LHCN-M2 (cell line): ENCODE measurements around the gene ZNF90. TPM values are rescaled to one million over a fixed set of nuclear protein-coding genes. Genes with fewer than 3 reads are reported as not detected.
A peak's percentile ranks its signal among the peaks of the same experiment; 100 is the strongest.
"Not testable (repeated sequence)": the region's sequence is repeated elsewhere in the genome, so short reads cannot be mapped to it uniquely, and the experiment has no call there.

Experiments
- DNase-seq: peaks from one replicate; pipeline ENCODE4 v3.0.0-alpha.2; 2012; ENCODE audit warnings: low read depth
- polyA plus RNA-seq: library from polyadenylated mRNA; unstranded; fragments of >200 nt; gene quantifications from one replicate; pipeline ENCODE4 v1.2.1, GENCODE V29; 2012; ENCODE audit warnings: missing spikeins
- total RNA-seq: library from RNA; depleted of rRNA; stranded (reverse); fragments of >200 nt; gene quantifications from 2 replicates; pipeline ENCODE4 v1.2.3, GENCODE V29; 2014; rRNA removed

The ZNF90 gene
- total RNA-seq: 0.11 and 0.32 TPM in 2 replicates
- not detected for polyA plus RNA-seq

GRCh38 chr19:20077791-20078463, at the start of gene ZNF90:
ZNF90 (plus strand) TSS chr19:20078000; CDS start chr19:20078133, 133 bp downstream.
- DNase-seq: peak; percentile 27

DNA sequence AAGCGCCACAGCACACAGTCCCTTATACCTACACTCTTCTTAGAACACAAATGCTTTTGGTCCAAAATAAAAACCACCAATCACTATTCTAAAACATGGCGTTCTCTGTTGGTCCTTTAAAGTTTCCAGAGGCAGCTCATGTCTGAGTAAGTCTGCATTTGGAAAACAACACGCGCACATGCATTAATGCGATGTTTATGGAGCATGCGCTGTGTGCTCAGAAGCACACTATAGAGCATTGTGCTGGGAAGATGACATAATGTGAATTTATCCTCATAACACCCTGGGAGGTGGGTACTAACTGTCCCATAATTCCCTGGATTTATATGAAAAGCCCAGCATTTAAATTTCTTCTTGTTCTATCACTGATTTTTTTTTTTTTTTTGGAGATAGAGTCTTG, 49.2 kb upstream of the ZNF90 start:
- no peak for DNase-seq

DNA sequence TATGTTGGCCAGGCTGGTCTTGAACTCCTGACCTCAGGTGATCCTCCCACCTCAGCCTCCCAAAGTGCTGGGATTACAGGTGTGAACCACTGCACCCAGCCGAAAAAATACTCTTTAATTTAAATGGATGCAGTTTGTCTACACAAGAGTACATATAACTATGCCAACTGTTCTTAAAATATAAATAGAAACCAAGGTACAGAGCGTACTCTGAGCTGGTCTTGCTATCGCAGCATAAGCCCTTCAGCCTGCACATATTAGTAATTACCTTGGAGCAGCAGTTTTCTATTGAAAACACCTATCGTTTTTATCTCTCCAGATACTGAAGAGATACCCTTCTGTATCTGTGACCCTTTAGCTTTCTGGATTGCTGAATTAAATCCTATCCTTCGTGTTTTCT, 41.9 kb upstream of the ZNF90 start:
- DNase-seq: no peak

GRCh38 chr19:20038358-20039202, 39.2 kb upstream of the ZNF90 start:
- no peak for DNase-seq

GRCh38 chr19:20039203-20039723, 38.5 kb upstream of the ZNF90 start, which contains the start of gene ZNF682:
ZNF682 (minus strand) TSS chr19:20039505; CDS start chr19:20039345, 160 bp downstream.
- peak; percentile 95 for DNase-seq

- no peak for DNase-seq
These were observed 33.1 kb upstream of the ZNF90 start for GRCh38 chr19:20044663-20045062.

GRCh38 chr19:20045742-20046141, 32.1 kb upstream of the ZNF90 start:
- DNase-seq: not testable (repeated sequence)

- peak; percentile 96 for DNase-seq
These were observed 25.7 kb upstream of the ZNF90 start for GRCh38 chr19:20051841-20052768.

DNA sequence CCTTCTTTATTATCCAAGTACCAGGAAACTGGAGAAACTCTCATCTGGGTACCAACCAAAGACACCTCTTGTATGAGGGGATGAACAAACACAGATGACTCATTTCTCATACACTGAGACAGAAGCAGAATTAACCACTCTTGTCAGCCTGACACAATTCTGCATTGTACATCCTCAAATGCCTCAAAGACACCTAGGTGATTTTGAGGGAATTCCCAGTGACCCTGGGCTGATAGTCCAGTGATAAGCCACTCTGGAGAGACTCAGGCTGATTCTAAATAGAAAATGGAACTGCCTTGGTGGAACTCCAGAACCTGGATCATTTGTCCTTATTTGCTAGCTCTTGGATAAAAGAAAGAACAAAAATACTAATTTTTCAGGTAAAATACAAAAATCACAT, 19.1 kb upstream of the ZNF90 start:
- not testable (repeated sequence) for DNase-seq

DNA sequence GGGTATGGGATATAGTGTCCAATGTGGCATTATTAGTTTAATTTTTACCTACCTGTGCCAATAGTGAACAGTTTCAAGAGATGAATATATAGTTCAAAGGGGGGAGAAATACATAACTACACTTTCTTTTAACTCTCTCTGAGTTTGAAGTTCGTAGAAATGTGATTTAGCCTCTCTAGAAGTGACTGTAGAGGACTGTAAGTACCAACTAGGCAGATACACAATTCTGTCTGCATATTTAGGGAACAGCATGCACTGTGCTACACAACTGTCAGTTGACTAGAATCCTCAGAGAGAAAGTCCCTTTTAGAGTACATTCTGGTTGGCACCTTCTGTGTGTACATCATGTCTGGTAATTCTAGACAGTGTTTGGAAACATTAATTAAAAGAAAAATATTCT, 17.5 kb upstream of the ZNF90 start:
- DNase-seq: no peak

DNA sequence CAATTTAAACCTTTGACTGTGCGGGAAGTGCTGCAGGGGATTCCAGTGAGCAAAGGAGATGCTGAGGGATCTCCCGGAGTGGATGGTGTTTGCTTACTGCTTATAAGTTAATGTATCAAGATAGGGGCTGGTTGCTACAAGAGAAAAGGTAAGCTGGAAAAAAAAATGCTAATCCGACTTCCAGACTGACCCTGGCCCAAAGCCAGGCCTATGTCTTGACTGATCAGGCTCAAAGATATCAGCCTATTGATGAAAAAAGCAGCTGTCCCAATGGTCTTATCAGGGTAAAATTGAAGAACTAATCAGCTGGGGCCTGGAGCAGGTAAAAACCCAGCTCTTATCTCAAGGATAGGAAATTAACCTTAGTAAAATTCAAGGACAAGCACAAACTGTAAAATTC, 10.9 kb upstream of the ZNF90 start:
- DNase-seq: no peak

GRCh38 chr19:20067943-20068342, 9.9 kb upstream of the ZNF90 start:
- no peak for DNase-seq

- not testable (repeated sequence) for DNase-seq
These were observed 9.2 kb upstream of the ZNF90 start for GRCh38 chr19:20068559-20068958.

DNA sequence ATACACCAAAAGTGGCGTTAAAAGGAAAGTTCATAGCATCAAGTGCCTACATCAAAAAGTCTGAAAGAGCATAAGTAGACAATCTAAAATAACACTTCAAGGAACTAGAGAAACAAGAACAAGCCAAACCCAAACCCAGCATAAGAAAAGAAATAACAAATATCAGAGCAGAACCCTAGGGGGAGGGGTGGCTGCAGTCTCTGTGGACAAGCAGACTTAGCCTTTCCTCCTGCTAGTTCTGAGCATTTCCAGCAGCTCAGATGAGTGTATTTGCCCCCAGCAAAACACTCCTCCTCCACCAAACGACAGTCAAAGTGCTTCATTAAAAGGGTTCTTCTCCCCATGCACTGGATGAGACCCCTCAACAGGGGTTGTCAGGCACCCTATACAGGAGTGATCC, 7.1 kb upstream of the ZNF90 start:
- DNase-seq: no peak

GRCh38 chr19:20072936-20073335, 4.9 kb upstream of the ZNF90 start:
- no peak for DNase-seq

DNA sequence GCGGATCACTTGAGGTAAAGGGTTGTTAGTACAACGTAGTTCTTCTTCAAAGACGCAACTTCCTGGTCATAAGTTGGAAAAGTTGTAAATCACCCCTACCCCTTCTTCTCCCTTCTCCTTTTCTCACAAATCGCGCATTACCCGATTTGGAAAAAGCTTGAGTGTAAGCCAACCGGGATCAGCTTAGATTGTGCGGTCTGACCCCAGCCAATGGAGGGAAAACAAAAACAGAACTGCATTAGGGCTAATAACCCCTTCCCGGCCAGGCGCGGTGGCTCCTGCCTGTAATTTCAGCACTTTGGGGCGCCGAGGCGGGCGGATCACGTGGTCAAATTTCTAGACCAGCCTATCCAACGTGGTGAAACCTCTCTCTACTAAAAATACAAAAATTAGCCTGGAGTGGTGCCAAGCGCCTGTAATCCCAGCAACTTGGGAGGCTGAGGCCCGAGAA, 806 bp downstream of the ZNF90 start:
- DNase-seq: no peak

- no peak for DNase-seq
These were observed 1.7 kb downstream of the ZNF90 start for GRCh38 chr19:20079476-20079875.

DNA sequence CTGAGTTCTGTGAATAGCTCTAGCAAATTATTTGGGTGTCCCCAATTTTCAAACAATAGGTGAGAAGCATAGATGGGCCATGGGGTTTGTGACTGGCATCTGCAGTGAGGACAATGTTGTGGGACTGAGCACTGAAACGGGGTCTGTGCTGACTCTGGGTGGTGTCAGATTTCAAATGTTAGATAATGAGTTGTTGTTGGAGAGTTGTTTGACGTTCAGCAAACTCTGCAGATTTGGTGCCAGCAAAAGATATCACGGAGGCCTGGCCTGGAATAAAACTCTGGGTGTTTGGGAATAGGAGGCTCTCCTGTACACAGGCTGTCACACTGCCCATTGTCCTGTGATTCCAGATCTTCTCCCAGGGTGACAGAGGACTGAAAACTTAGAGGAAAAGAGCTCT, 2.9 kb downstream of the ZNF90 start:
- no peak for DNase-seq

- not testable (repeated sequence) for DNase-seq
These were observed 4.5 kb downstream of the ZNF90 start for GRCh38 chr19:20082232-20082833.

- not testable (repeated sequence) for DNase-seq
These were observed 5.1 kb downstream of the ZNF90 start for GRCh38 chr19:20082876-20083275.

- no peak for DNase-seq
These were observed 24.3 kb downstream of the ZNF90 start for GRCh38 chr19:20102097-20102496.
